OCI-LY3 (cell line): ENCODE data around the gene FER1L5.

ENCODE experiments used
- EZH2phosphoT487 ChIP-seq: fragments of 200-600 bp; shearing (Covaris generic); IDR thresholded peaks from 2 replicates; pipeline ENCODE4 v1.6.1; 2018; ENCODE audit warnings: antibody characterized with exemption, mixed run types, low read depth
- TF ChIP-seq, protein P1 (sequence below): fragments of 200-600, 300-600 bp; sonication (generic); IDR thresholded peaks from 2 replicates; pipeline ENCODE4 v1.5.1; 2014; ENCODE audit warnings: antibody characterized with exemption, low read length, low read depth

GRCh38 chr2:96694279-96694678 is 51.7 kb downstream of the FER1L5 start:
- TF ChIP-seq, protein P1, sequence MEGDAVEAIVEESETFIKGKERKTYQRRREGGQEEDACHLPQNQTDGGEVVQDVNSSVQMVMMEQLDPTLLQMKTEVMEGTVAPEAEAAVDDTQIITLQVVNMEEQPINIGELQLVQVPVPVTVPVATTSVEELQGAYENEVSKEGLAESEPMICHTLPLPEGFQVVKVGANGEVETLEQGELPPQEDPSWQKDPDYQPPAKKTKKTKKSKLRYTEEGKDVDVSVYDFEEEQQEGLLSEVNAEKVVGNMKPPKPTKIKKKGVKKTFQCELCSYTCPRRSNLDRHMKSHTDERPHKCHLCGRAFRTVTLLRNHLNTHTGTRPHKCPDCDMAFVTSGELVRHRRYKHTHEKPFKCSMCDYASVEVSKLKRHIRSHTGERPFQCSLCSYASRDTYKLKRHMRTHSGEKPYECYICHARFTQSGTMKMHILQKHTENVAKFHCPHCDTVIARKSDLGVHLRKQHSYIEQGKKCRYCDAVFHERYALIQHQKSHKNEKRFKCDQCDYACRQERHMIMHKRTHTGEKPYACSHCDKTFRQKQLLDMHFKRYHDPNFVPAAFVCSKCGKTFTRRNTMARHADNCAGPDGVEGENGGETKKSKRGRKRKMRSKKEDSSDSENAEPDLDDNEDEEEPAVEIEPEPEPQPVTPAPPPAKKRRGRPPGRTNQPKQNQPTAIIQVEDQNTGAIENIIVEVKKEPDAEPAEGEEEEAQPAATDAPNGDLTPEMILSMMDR: no peak
- TF ChIP-seq EZH2phosphoT487: no peak
